SH-SY5Y (cell line): Measurements from ENCODE around the gene PCSK5.

Experiments
- GATA2 ChIP-seq: IDR thresholded peaks from 2 replicates; pipeline ENCODE4 v1.6.1; 2011; ENCODE audit warnings: mild to moderate bottlenecking, low read depth, low read length
- GATA3 ChIP-seq: IDR thresholded peaks from 2 replicates; pipeline ENCODE4 v1.6.1; 2011; ENCODE audit warnings: low read depth, mild to moderate bottlenecking, low read length, moderate library complexity

PCSK5 gene

GRCh38 chr9:75890472-75891276, at the start of gene PCSK5:
TSS of gene PCSK5 (plus strand) at chr9:75890673. CDS start at chr9:75891182, 509 bp downstream.
- TF ChIP-seq GATA2 (no peak), GATA3 (no peak)

GRCh38 chr9:75844321-75844720, 46.2 kb upstream of the PCSK5 start:
- no peak for TF ChIP-seq GATA3
- TF ChIP-seq GATA2, result no peak

GRCh38 chr9:75845806-75846205, 44.7 kb upstream of the PCSK5 start:
- no peak for TF ChIP-seq GATA2
- TF ChIP-seq GATA3, result no peak

GRCh38 chr9:75847085-75847484, 43.4 kb upstream of the PCSK5 start:
- no peak for TF ChIP-seq GATA3
- no peak for TF ChIP-seq GATA2

GRCh38 chr9:75850459-75851200, 39.8 kb upstream of the PCSK5 start:
- TF ChIP-seq GATA3, result no peak

- no peak for TF ChIP-seq GATA2
- no peak for TF ChIP-seq GATA3
Measured at GRCh38 chr9:75851917-75852316, 38.6 kb upstream of the PCSK5 start.

GRCh38 chr9:75852746-75853145, 37.7 kb upstream of the PCSK5 start:
- TF ChIP-seq GATA2, result no peak
- TF ChIP-seq GATA3, result no peak

- TF ChIP-seq GATA3, result no peak
- TF ChIP-seq GATA2, result no peak
Measured at GRCh38 chr9:75855509-75855908, 35.0 kb upstream of the PCSK5 start.

GRCh38 chr9:75858497-75859092, 31.9 kb upstream of the PCSK5 start:
- TF ChIP-seq GATA3, result no peak
- no peak for TF ChIP-seq GATA2

GRCh38 chr9:75864266-75864665, 26.2 kb upstream of the PCSK5 start:
- no peak for TF ChIP-seq GATA2
- no peak for TF ChIP-seq GATA3

GRCh38 chr9:75866273-75866871, 24.1 kb upstream of the PCSK5 start:
- no peak for TF ChIP-seq GATA3
- TF ChIP-seq GATA2, result no peak

GRCh38 chr9:75869236-75869635, 21.2 kb upstream of the PCSK5 start:
- no peak for TF ChIP-seq GATA3
- TF ChIP-seq GATA2, result no peak

GRCh38 chr9:75870450-75870849, 20.0 kb upstream of the PCSK5 start:
- TF ChIP-seq GATA3 (no peak), GATA2 (no peak)

- TF ChIP-seq GATA3 (no peak), GATA2 (no peak)
Measured at GRCh38 chr9:75871624-75872023, 18.8 kb upstream of the PCSK5 start.
